Measurements from ENCODE around the gene NTRK3. TPM values are rescaled to one million over a fixed set of nuclear protein-coding genes. Genes with fewer than 3 reads are reported as not detected.

NTRK3 gene
- total RNA-seq, 6 experiments from 2014 or later, result 0.35 to 0.75 (median 0.46) TPM

GRCh38 chr15:88090481-88091011 lies 166.0 kb downstream of the NTRK3 start:
- DNase-seq (no peak), ATAC-seq (no peak)
- H3K36me3 ChIP-seq, result no peaks in the 10 kb centered on the region
- H3K27ac ChIP-seq, result no peak overlapping the region
- TF ChIP-seq POLR2A (IDR thresholded peaks at IDR 0.05) (no peak), CTCF (IDR thresholded peaks at IDR 0.05) (no peak)
- H3K27me3 ChIP-seq, result no peaks in the 10 kb centered on the region
- no peaks in the 10 kb centered on the region for H3K9me3 ChIP-seq
- intact Hi-C loops (cut with DNase I), result no loop called here
- H3K4me3 ChIP-seq, result no peak overlapping the region
- WGBS (ENCODE audit: insufficient coverage, low coverage, low lambda C conversion rate, missing lambda C conversion rate), result 22% methylated on average over 6 of the region's 6 CpGs
- H3K4me1 ChIP-seq, result no peaks in the 10 kb centered on the region

- H3K27ac ChIP-seq, result no peak overlapping the region
- DNase-seq, result no peak
- WGBS (ENCODE audit: insufficient coverage, low coverage, low lambda C conversion rate, missing lambda C conversion rate), result 57% methylated on average over 4 of the region's 4 CpGs
- no peaks in the 10 kb centered on the region for H3K9me3 ChIP-seq
- no peaks in the 10 kb centered on the region for H3K36me3 ChIP-seq
- no peak overlapping the region for H3K4me3 ChIP-seq
- intact Hi-C loops (cut with DNase I), result no loop called here
- H3K27me3 ChIP-seq, result no peaks in the 10 kb centered on the region
- no peak for ATAC-seq
- TF ChIP-seq POLR2A (IDR thresholded peaks at IDR 0.05) (no peak), CTCF (IDR thresholded peaks at IDR 0.05) (no peak)
- no peaks in the 10 kb centered on the region for H3K4me1 ChIP-seq
Measured at GRCh38 chr15:88089731-88090130, 166.8 kb downstream of the NTRK3 start.

GRCh38 chr15:88089024-88089620 lies 167.4 kb downstream of the NTRK3 start:
- TF ChIP-seq POLR2A (IDR thresholded peaks at IDR 0.05) (no peak), CTCF (IDR thresholded peaks at IDR 0.05) (no peak)
- 29% methylated on average over 6 of the region's 6 CpGs for WGBS (ENCODE audit: insufficient coverage, low coverage, low lambda C conversion rate, missing lambda C conversion rate)

GRCh38 chr15:88083811-88084760 lies 172.5 kb downstream of the NTRK3 start:
- no peak for ATAC-seq
- TF ChIP-seq POLR2A (IDR thresholded peaks at IDR 0.05) (no peak), CTCF (IDR thresholded peaks at IDR 0.05) (no peak)
- intact Hi-C loops (cut with DNase I), result no loop called here

More at GRCh38 chr15:88089024-88089620, 167.4 kb downstream of the NTRK3 start:
- Histone ChIP-seq H3K36me3 (no peaks in the 10 kb centered on the region), H3K27me3 (no peaks in the 10 kb centered on the region), H3K27ac (no peak overlapping the region), H3K4me3 (no peak overlapping the region), H3K4me1 (no peaks in the 10 kb centered on the region), H3K9me3 (no peaks in the 10 kb centered on the region)
- intact Hi-C loops (cut with DNase I), result no loop called here
- no peak for ATAC-seq
- no peak for DNase-seq

More at GRCh38 chr15:88083811-88084760, 172.5 kb downstream of the NTRK3 start:
- Histone ChIP-seq H3K4me3 (no peak overlapping the region), H3K27me3 (no peaks in the 10 kb centered on the region), H3K27ac (no peak overlapping the region), H3K36me3 (no peaks in the 10 kb centered on the region), H3K4me1 (no peaks in the 10 kb centered on the region), H3K9me3 (no peaks in the 10 kb centered on the region)
- 19% methylated on average over 6 of the region's 9 CpGs for WGBS (ENCODE audit: insufficient coverage, low coverage, low lambda C conversion rate, missing lambda C conversion rate)
- no peak for DNase-seq
